ENCODE measurements around the gene ITGB1BP1. TPM values are rescaled to one million over a fixed set of nuclear protein-coding genes. Genes with fewer than 3 reads are reported as not detected.

ITGB1BP1 gene
- total and polyA plus RNA-seq, 2 of the 13 experiments (the other 11 are each of a cell fraction or from before 2014, with no cell fraction given), result 106 to 108 TPM

DNA sequence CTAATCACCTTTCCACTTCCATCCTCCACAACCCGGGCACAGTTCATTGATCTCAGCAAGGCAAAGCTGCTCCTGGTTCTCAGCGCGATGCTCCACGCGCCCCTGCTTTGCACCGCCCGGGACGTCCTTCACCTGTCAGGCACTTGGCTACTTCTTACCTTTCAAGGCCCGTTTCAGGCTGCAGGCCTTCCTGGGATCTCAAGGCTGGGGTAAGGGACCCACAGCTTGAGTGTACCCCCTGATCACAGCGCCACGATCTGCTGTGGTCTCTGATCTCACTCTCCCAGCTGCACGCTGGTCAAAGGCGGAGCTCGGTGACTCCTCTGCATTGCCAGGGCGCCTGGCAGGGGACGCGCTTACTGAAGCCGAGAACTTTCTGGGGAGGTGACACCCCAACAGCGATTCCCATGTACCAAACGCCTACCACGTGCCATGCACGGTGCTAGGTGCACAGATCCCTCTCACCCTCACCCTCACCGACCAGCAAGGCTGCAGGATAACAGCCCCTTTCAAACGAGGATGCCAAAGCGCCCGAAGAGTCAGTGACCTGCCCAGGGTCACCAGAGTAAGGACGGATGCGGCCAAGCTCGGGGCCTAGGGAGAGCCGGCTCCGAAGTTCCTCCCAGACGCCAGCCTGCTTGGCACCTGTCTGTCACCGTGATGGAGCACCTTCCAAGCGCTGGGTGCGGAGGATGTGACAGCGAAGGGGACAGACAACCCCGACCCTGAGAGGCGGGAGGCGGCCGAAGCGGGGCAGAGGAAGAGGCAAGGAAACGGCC, 818 bp downstream of the ITGB1BP1 start (continued):
- TF ChIP-seq SNAPC4 (CRISPR knock-in tag; IDR thresholded peaks at IDR 0.05), result 0 out of 2 replicates have a peak, but pooled peaks have one; percentile 45
- TF ChIP-seq RBM22 (optimal IDR thresholded peaks at IDR 0.05; ENCODE audit: low read length), result peak; percentile 14
- TF ChIP-seq ZNF558 (CRISPR knock-in tag; IDR thresholded peaks at IDR 0.05; ENCODE audit: borderline replicate concordance), result no peak; the same call in 1 of the 2 replicates
- TF ChIP-seq MAZ (IDR thresholded peaks at IDR 0.05; ENCODE audit: borderline replicate concordance, low read depth, low read length), result no peak
- TF ChIP-seq MAZ (CRISPR knock-in tag; IDR thresholded peaks at IDR 0.05; ENCODE audit: low read depth), result 0 out of 2 replicates have a peak, but pooled peaks have one; percentile 10
- TF ChIP-seq RXRB (CRISPR knock-in tag; IDR thresholded peaks at IDR 0.05; ENCODE audit: borderline replicate concordance), result peak; percentile 24; the same call in 1 of the 2 replicates
- TF ChIP-seq ZNF44 (CRISPR knock-in tag; IDR thresholded peaks at IDR 0.05), result no peak
- 0 out of 2 replicates have a peak, but pooled peaks have one; percentile 41 for TF ChIP-seq ZNF878 (CRISPR knock-in tag; IDR thresholded peaks at IDR 0.05)
- TF ChIP-seq CBX5 (CRISPR knock-in tag; IDR thresholded peaks at IDR 0.05; ENCODE audit: borderline replicate concordance), result no peak
- TF ChIP-seq ETS1 (CRISPR knock-in tag; IDR thresholded peaks at IDR 0.05), result no peak
- no peak for TF ChIP-seq RARG (CRISPR knock-in tag; IDR thresholded peaks at IDR 0.05; ENCODE audit: low read depth)
- peak; percentile 31 for TF ChIP-seq UBTF (CRISPR knock-in tag; IDR thresholded peaks at IDR 0.05)
- no peak; the same call in 1 of the 2 replicates for TF ChIP-seq MXD4 (CRISPR knock-in tag; IDR thresholded peaks at IDR 0.05)
- TF ChIP-seq SSRP1 (CRISPR knock-in tag; IDR thresholded peaks at IDR 0.05), result peak; percentile 81; the same call in 1 of the 2 replicates
- TF ChIP-seq, protein P1, sequence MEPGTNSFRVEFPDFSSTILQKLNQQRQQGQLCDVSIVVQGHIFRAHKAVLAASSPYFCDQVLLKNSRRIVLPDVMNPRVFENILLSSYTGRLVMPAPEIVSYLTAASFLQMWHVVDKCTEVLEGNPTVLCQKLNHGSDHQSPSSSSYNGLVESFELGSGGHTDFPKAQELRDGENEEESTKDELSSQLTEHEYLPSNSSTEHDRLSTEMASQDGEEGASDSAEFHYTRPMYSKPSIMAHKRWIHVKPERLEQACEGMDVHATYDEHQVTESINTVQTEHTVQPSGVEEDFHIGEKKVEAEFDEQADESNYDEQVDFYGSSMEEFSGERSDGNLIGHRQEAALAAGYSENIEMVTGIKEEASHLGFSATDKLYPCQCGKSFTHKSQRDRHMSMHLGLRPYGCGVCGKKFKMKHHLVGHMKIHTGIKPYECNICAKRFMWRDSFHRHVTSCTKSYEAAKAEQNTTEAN (CRISPR knock-in tag; conservative IDR thresholded peaks at IDR 0.05), result no peak
- 0 out of 2 replicates have a peak, but pooled peaks have one; percentile 74 for TF ChIP-seq ZNF790 (CRISPR knock-in tag; IDR thresholded peaks at IDR 0.05; ENCODE audit: borderline replicate concordance)
- no peak for TF ChIP-seq FOXK2 (IDR thresholded peaks at IDR 0.05)
- TF ChIP-seq ZNF3 (CRISPR knock-in tag; IDR thresholded peaks at IDR 0.05), result no peak

All from HepG2 (cell line).